ENCODE results near the gene THBS2.

- TF ChIP-seq POLR2A (IDR thresholded peaks at IDR 0.05; ENCODE audit: low read depth, low read length) = no peak; the same call in 1 of the 2 replicates
- TF ChIP-seq TAF1 (IDR thresholded peaks at IDR 0.05; ENCODE audit: low read depth, low read length) = no peak
- no peak for TF ChIP-seq POLR2AphosphoS5 (IDR thresholded peaks at IDR 0.05; ENCODE audit: low read depth, low read length)
- TF ChIP-seq POU2F2 (IDR thresholded peaks at IDR 0.05; ENCODE audit: low read depth, low read length) = no peak
- TF ChIP-seq SPI1 (IDR thresholded peaks at IDR 0.05; ENCODE audit: low read depth, low read length) = no peak
Measured at GRCh38 chr6:169212897-169213813, 40.5 kb downstream of the THBS2 start.
